Trophoblast cell (in vitro differentiated cells and primary cell): ENCODE measurements around the gene RBM15B.
A peak's percentile ranks its signal among the peaks of the same experiment; 100 is the strongest.

ENCODE experiments used
- DNase-seq, 2 donors: peaks; one replicate each; pipeline ENCODE4 v3.0.0-alpha.2; 2016
- H2AFZ ChIP-seq: 2 replicates; pipeline ENCODE4 v1.6.1; 2013; ENCODE audit warnings: low read length, moderate library complexity, mild to moderate bottlenecking; ENCODE audit not compliant: insufficient read depth, poor library complexity
- H2AK5ac ChIP-seq: 2 replicates; pipeline ENCODE4 v1.6.1; 2013; ENCODE audit warnings: mild to moderate bottlenecking, low read length
- H2BK120ac ChIP-seq: 2 replicates; pipeline ENCODE4 v1.6.1; 2013; ENCODE audit warnings: low read length, mild to moderate bottlenecking, moderate library complexity; ENCODE audit not compliant: insufficient read depth, poor library complexity
- H2BK12ac ChIP-seq: 2 replicates; pipeline ENCODE4 v1.6.1; 2013; ENCODE audit warnings: mild to moderate bottlenecking, low read length, moderate library complexity
- H2BK5ac ChIP-seq: 2 replicates; pipeline ENCODE4 v1.6.1; 2013; ENCODE audit warnings: low read length, low read depth, moderate library complexity, mild to moderate bottlenecking; ENCODE audit not compliant: poor library complexity
- H3K14ac ChIP-seq: 2 replicates; pipeline ENCODE4 v1.6.1; 2013; ENCODE audit warnings: mild to moderate bottlenecking, low read length
- H3K18ac ChIP-seq: 2 replicates; pipeline ENCODE4 v1.6.1; 2013; ENCODE audit warnings: mild to moderate bottlenecking, low read length
- H3K23ac ChIP-seq: 2 replicates; pipeline ENCODE4 v1.6.1; 2013; ENCODE audit warnings: low read length
- H3K27ac ChIP-seq: 2 replicates; pipeline ENCODE4 v1.5.1; 2013; ENCODE audit warnings: low read depth, mild to moderate bottlenecking, inconsistent platforms, low read length, moderate library complexity
- H3K27me3 ChIP-seq: 2 replicates; pipeline ENCODE4 v1.6.1; 2013; ENCODE audit warnings: inconsistent platforms, mild to moderate bottlenecking, low read length, moderate library complexity; ENCODE audit not compliant: insufficient read depth
- H3K36me3 ChIP-seq, 2 experiments: 1 replicate in 1 of 2; 2 replicates in 1 of 2; pipeline ENCODE4 v1.6.1; 2013; ENCODE audit warnings: low read length in 2 of 2, mild to moderate bottlenecking in 2 of 2, moderate library complexity in 1 of 2; ENCODE audit not compliant: insufficient read depth in 2 of 2, control insufficient read depth in 1 of 2
- H3K4ac ChIP-seq: 2 replicates; pipeline ENCODE4 v1.6.1; 2013; ENCODE audit warnings: low read depth, mild to moderate bottlenecking, low read length, moderate library complexity
- H3K4me1 ChIP-seq, 2 experiments: 1 replicate in 1 of 2; 2 replicates in 1 of 2; pipeline ENCODE4 v1.6.1; 2013; ENCODE audit warnings: low read length in 2 of 2, mild to moderate bottlenecking in 2 of 2, moderate library complexity in 1 of 2; ENCODE audit not compliant: insufficient read depth in 2 of 2, control insufficient read depth in 1 of 2
- H3K4me2 ChIP-seq: 2 replicates; pipeline ENCODE4 v1.6.1; 2013; ENCODE audit warnings: inconsistent platforms, mild to moderate bottlenecking, low read length, moderate library complexity
- H3K4me3 ChIP-seq: 2 replicates; pipeline ENCODE4 v1.5.1; 2013; ENCODE audit warnings: mild to moderate bottlenecking, low read depth, low read length, inconsistent platforms
- H3K79me1 ChIP-seq: one replicate; pipeline ENCODE4 v1.6.1; 2013; ENCODE audit warnings: low read length
- H3K79me2 ChIP-seq: 2 replicates; pipeline ENCODE4 v1.6.1; 2013; ENCODE audit warnings: low read length, mild to moderate bottlenecking; ENCODE audit not compliant: control insufficient read depth, insufficient read depth, poor library complexity
- H3K9ac ChIP-seq: 2 replicates; pipeline ENCODE4 v1.6.1; 2013; ENCODE audit warnings: mild to moderate bottlenecking, low read length
- H3K9me3 ChIP-seq: 2 replicates; pipeline ENCODE4 v1.6.1; 2013; ENCODE audit warnings: low read depth, mild to moderate bottlenecking, control low read depth, inconsistent platforms, low read length; ENCODE audit not compliant: insufficient read depth
- H4K12ac ChIP-seq: 2 replicates; pipeline ENCODE4 v1.6.1; 2013; ENCODE audit warnings: low read depth, mild to moderate bottlenecking, low read length, moderate library complexity
- H4K8ac ChIP-seq: 2 replicates; pipeline ENCODE4 v1.6.1; 2013; ENCODE audit warnings: low read depth, mild to moderate bottlenecking, low read length, moderate library complexity
- H4K91ac ChIP-seq: one replicate; pipeline ENCODE4 v1.6.1; 2013; ENCODE audit warnings: low read depth, mild to moderate bottlenecking, low read length, moderate library complexity
- WGBS: extraction: QIAGEN DNeasy Blood & Tissue Kit; methylation state at CpG from one replicate; pipeline ENCODE4 v1.1.7; 2013; ENCODE audit warnings: missing lambda C conversion rate; ENCODE audit not compliant: insufficient read length, insufficient coverage; ENCODE audit errors: extremely low coverage; 5-methylcytosine and 5-hydroxymethylcytosine counted together

Gene RBM15B

GRCh38 chr3:51429138-51429537 is 38.1 kb downstream of the RBM15B start:
- no peaks in the 10 kb centered on the region for H3K4me1 ChIP-seq
- H4K12ac ChIP-seq: no peak overlapping the region
- no peak overlapping the region for H3K14ac ChIP-seq
- peaks cover 19 to 21% of the 10 kb centered on the region in 2 experiments for H3K36me3 ChIP-seq
- no peak overlapping the region for H3K4me2 ChIP-seq
- no peaks in the 10 kb centered on the region for H3K27me3 ChIP-seq
- no peak overlapping the region for H4K91ac ChIP-seq
- no peak overlapping the region for H3K23ac ChIP-seq
- no peak overlapping the region for H3K4ac ChIP-seq
- H2BK5ac ChIP-seq: no peak overlapping the region
- no peak overlapping the region for H2AFZ ChIP-seq
- H2BK120ac ChIP-seq: no peak overlapping the region
- no CpG with 5 or more reads among the region's 3 CpGs for WGBS
- no peak overlapping the region for H3K18ac ChIP-seq
- H2AK5ac ChIP-seq: no peak overlapping the region
- no peaks in the 10 kb centered on the region for H3K9me3 ChIP-seq
- H2BK12ac ChIP-seq: no peak overlapping the region
- no peak overlapping the region for H4K8ac ChIP-seq
- no peaks in the 10 kb centered on the region for H3K79me1 ChIP-seq
- no peak for DNase-seq
- no peak overlapping the region for H3K27ac ChIP-seq
- no peaks in the 10 kb centered on the region for H3K79me2 ChIP-seq
- no peak overlapping the region for H3K9ac ChIP-seq
- no peak overlapping the region for H3K4me3 ChIP-seq

GRCh38 chr3:51434110-51434509 is 43.0 kb downstream of the RBM15B start:
- Histone ChIP-seq H3K79me2 (no peaks in the 10 kb centered on the region), H3K36me3 (peaks cover 12% of the 10 kb centered on the region in 2 experiments), H2AFZ (no peak overlapping the region), H2AK5ac (no peak overlapping the region), H3K4me3 (no peak overlapping the region), H3K27me3 (no peaks in the 10 kb centered on the region), H3K9ac (no peak overlapping the region), H3K4me1 (no peaks in the 10 kb centered on the region), H2BK12ac (no peak overlapping the region), H3K79me1 (no peaks in the 10 kb centered on the region), H3K23ac (no peak overlapping the region), H3K4ac (no peak overlapping the region), H3K14ac (no peak overlapping the region), H2BK120ac (no peak overlapping the region), H4K12ac (no peak overlapping the region), H3K9me3 (no peaks in the 10 kb centered on the region), H4K8ac (no peak overlapping the region), H4K91ac (no peak overlapping the region), H3K27ac (no peak overlapping the region), H3K4me2 (no peak overlapping the region), H2BK5ac (no peak overlapping the region), H3K18ac (no peak overlapping the region)
- DNase-seq: no peak
- no CpG with 5 or more reads among the region's 5 CpGs for WGBS

GRCh38 chr3:51434746-51435327 is 43.8 kb downstream of the RBM15B start:
- Histone ChIP-seq H3K23ac (no peak overlapping the region), H2AK5ac (no peak overlapping the region), H3K9me3 (no peaks in the 10 kb centered on the region), H4K12ac (no peak overlapping the region), H3K36me3 (peaks cover 10 to 11% of the 10 kb centered on the region in 2 experiments), H3K18ac (no peak overlapping the region), H2BK120ac (no peak overlapping the region), H4K8ac (no peak overlapping the region), H4K91ac (no peak overlapping the region), H3K79me1 (no peaks in the 10 kb centered on the region), H2BK12ac (no peak overlapping the region), H3K79me2 (no peaks in the 10 kb centered on the region), H3K4me1 (no peaks in the 10 kb centered on the region), H3K27ac (no peak overlapping the region), H3K4me2 (no peak overlapping the region), H3K9ac (no peak overlapping the region), H3K27me3 (no peaks in the 10 kb centered on the region), H3K4ac (no peak overlapping the region), H2BK5ac (no peak overlapping the region), H3K14ac (no peak overlapping the region), H2AFZ (no peak overlapping the region), H3K4me3 (no peak overlapping the region)
- DNase-seq: peak; percentile 12 to 64

- Histone ChIP-seq H2BK12ac (no peak overlapping the region), H3K4me3 (no peak overlapping the region), H3K9me3 (no peaks in the 10 kb centered on the region), H4K91ac (no peak overlapping the region), H2BK5ac (no peak overlapping the region), H3K27ac (no peak overlapping the region), H2AFZ (no peak overlapping the region), H3K4me2 (no peak overlapping the region), H3K36me3 (peaks cover 4 to 13% of the 10 kb centered on the region in 2 experiments), H3K79me2 (no peaks in the 10 kb centered on the region), H4K8ac (no peak overlapping the region), H2AK5ac (no peak overlapping the region), H3K4ac (no peak overlapping the region), H2BK120ac (no peak overlapping the region), H4K12ac (no peak overlapping the region), H3K79me1 (no peaks in the 10 kb centered on the region), H3K4me1 (no peaks in the 10 kb centered on the region), H3K9ac (no peak overlapping the region), H3K18ac (no peak overlapping the region), H3K27me3 (no peaks in the 10 kb centered on the region), H3K14ac (no peak overlapping the region), H3K23ac (no peak overlapping the region)
- WGBS: no CpG with 5 or more reads among the region's 8 CpGs
- no peak for DNase-seq
Measured at GRCh38 chr3:51436998-51437639, 46.0 kb downstream of the RBM15B start.
